H9 (cell line): ENCODE results near the gene RNLS. TPM values are rescaled to one million over a fixed set of nuclear protein-coding genes. Genes with fewer than 3 reads are reported as not detected.

Source experiments
- DNase-seq: peaks from one replicate; pipeline ENCODE4 v3.0.0-alpha.2; 2017
- H2AFZ ChIP-seq: one replicate; pipeline ENCODE4 v1.6.1; 2013; ENCODE audit warnings: mild to moderate bottlenecking, low read length, control low read depth, moderate library complexity
- H2AK5ac ChIP-seq: 2 replicates; pipeline ENCODE4 v1.6.1; 2013; ENCODE audit warnings: low read length, control low read depth, mixed read lengths; ENCODE audit not compliant: insufficient read length
- H2BK120ac ChIP-seq: one replicate; pipeline ENCODE4 v1.6.1; 2013; ENCODE audit warnings: low read depth, mild to moderate bottlenecking, low read length, control low read depth, inconsistent platforms; ENCODE audit not compliant: poor library complexity, severe bottlenecking
- H2BK12ac ChIP-seq: 2 replicates; pipeline ENCODE4 v1.6.1; 2013; ENCODE audit warnings: low read length, control low read depth, mixed read lengths, low read depth; ENCODE audit not compliant: insufficient read length
- H2BK15ac ChIP-seq: 2 replicates; pipeline ENCODE4 v1.6.1; 2013; ENCODE audit warnings: low read depth, low read length, control low read depth
- H2BK20ac ChIP-seq: one replicate; pipeline ENCODE4 v1.6.1; 2013; ENCODE audit warnings: low read depth, mild to moderate bottlenecking, low read length, control low read depth, inconsistent platforms; ENCODE audit not compliant: poor library complexity, severe bottlenecking
- H2BK5ac ChIP-seq: 2 replicates; pipeline ENCODE4 v1.6.1; 2013; ENCODE audit warnings: low read length, control low read depth, mixed read lengths; ENCODE audit not compliant: insufficient read length
- H3K14ac ChIP-seq: 2 replicates; pipeline ENCODE4 v1.6.1; 2013; ENCODE audit warnings: low read length, control low read depth; ENCODE audit not compliant: insufficient read depth
- H3K18ac ChIP-seq: 2 replicates; pipeline ENCODE4 v1.6.1; 2013; ENCODE audit warnings: low read depth, mild to moderate bottlenecking, mixed read lengths, low read length, control low read depth; ENCODE audit not compliant: insufficient read length
- H3K23ac ChIP-seq: 2 replicates; pipeline ENCODE4 v1.6.1; 2013; ENCODE audit warnings: low read length, control low read depth, mixed read lengths, low read depth; ENCODE audit not compliant: insufficient read length
- H3K23me2 ChIP-seq: 2 replicates; pipeline ENCODE4 v1.6.1; 2013; ENCODE audit warnings: low read depth, mild to moderate bottlenecking, mixed read lengths, low read length, control low read depth; ENCODE audit not compliant: insufficient read length, poor library complexity, severe bottlenecking
- H3K27ac ChIP-seq: 2 replicates; pipeline ENCODE4 v1.5.1; 2013; ENCODE audit warnings: low read length, control low read depth, mixed read lengths, low read depth; ENCODE audit not compliant: insufficient read length
- H3K27me3 ChIP-seq: 2 replicates; pipeline ENCODE4 v1.6.1; 2013; ENCODE audit warnings: low read length, control low read depth, inconsistent platforms; ENCODE audit not compliant: insufficient read depth
- H3K4ac ChIP-seq: 2 replicates; pipeline ENCODE4 v1.6.1; 2013; ENCODE audit warnings: low read depth, mild to moderate bottlenecking, control low read depth, inconsistent platforms, low read length, moderate library complexity
- H3K4me1 ChIP-seq: 2 replicates; pipeline ENCODE4 v1.6.1; 2013; ENCODE audit warnings: low read length, control low read depth, inconsistent platforms; ENCODE audit not compliant: insufficient read depth
- H3K4me2 ChIP-seq: 2 replicates; pipeline ENCODE4 v1.6.1; 2013; ENCODE audit warnings: low read length, control low read depth, mixed read lengths; ENCODE audit not compliant: insufficient read length, insufficient read depth
- H3K56ac ChIP-seq: 2 replicates; pipeline ENCODE4 v1.6.1; 2013; ENCODE audit warnings: low read depth, mild to moderate bottlenecking, mixed read lengths, low read length, control low read depth; ENCODE audit not compliant: insufficient read length
- H3K79me1 ChIP-seq: 2 replicates; pipeline ENCODE4 v1.6.1; 2013; ENCODE audit warnings: low read depth, mild to moderate bottlenecking, moderate library complexity, low read length, control low read depth, inconsistent platforms; ENCODE audit not compliant: insufficient read depth, poor library complexity, severe bottlenecking
- H3K79me2 ChIP-seq: 2 replicates; pipeline ENCODE4 v1.6.1; 2013; ENCODE audit warnings: low read length, control low read depth, inconsistent platforms; ENCODE audit not compliant: insufficient read depth
- H3K9ac ChIP-seq: 2 replicates; pipeline ENCODE4 v1.6.1; 2013; ENCODE audit warnings: low read length, control low read depth, mixed read lengths; ENCODE audit not compliant: insufficient read length; ENCODE audit errors: extremely low read depth
- H3K9me3 ChIP-seq: one replicate; pipeline ENCODE4 v1.6.1; 2013; ENCODE audit warnings: low read depth, low read length, inconsistent platforms; ENCODE audit not compliant: control insufficient read depth
- H3T11ph ChIP-seq: one replicate; pipeline ENCODE4 v1.6.1; 2013; ENCODE audit warnings: mild to moderate bottlenecking, low read length, control low read depth, inconsistent platforms
- H4K20me1 ChIP-seq: one replicate; pipeline ENCODE4 v1.6.1; 2013; ENCODE audit not compliant: control insufficient read depth, insufficient read length, insufficient read depth
- H4K5ac ChIP-seq: 2 replicates; pipeline ENCODE4 v1.6.1; 2013; ENCODE audit warnings: low read depth, mild to moderate bottlenecking, mixed read lengths, low read length, control low read depth; ENCODE audit not compliant: insufficient read length
- H4K8ac ChIP-seq: replicated peaks from 2 replicates; pipeline ENCODE4 v1.6.1; 2013; ENCODE audit warnings: low read length, control low read depth, mixed read lengths, low read depth; ENCODE audit not compliant: insufficient read length
- H4K91ac ChIP-seq: 2 replicates; pipeline ENCODE4 v1.6.1; 2013; ENCODE audit warnings: low read depth, mild to moderate bottlenecking, moderate library complexity, mixed read lengths, low read length, control low read depth; ENCODE audit not compliant: insufficient read length
- H3K27ac Mint-ChIP-seq, 3 experiments: 2 replicates in 2 of 3; 3 replicates in 1 of 3; pipeline ENCODE4 v1.8.0; 2020 to 2021; ENCODE audit warnings: mixed read lengths in 3 of 3, mild to moderate bottlenecking in 1 of 3, moderate library complexity in 1 of 3
- H3K27me3 Mint-ChIP-seq: 2 replicates; pipeline ENCODE4 v1.8.0; 2021; ENCODE audit warnings: low read depth, mild to moderate bottlenecking, moderate library complexity, mixed read lengths
- H3K36me3 Mint-ChIP-seq, 3 experiments: 2 replicates in 2 of 3; 3 replicates in 1 of 3; pipeline ENCODE4 v1.8.0; 2020 to 2021; ENCODE audit warnings: low read depth in 3 of 3, mixed read lengths in 3 of 3; ENCODE audit not compliant: insufficient read depth in 1 of 3
- H3K4me1 Mint-ChIP-seq, 2 experiments: 2 replicates each; pipeline ENCODE4 v1.8.0; 2020; ENCODE audit warnings: mixed read lengths in 2 of 2
- H3K4me3 Mint-ChIP-seq, 2 experiments: 2 replicates in 1 of 2; 3 replicates in 1 of 2; pipeline ENCODE4 v1.8.0; 2020 to 2021; ENCODE audit warnings: mild to moderate bottlenecking in 2 of 2, mixed read lengths in 2 of 2, moderate library complexity in 1 of 2
- H3K9me3 Mint-ChIP-seq, 2 experiments: 2 replicates in 1 of 2; 3 replicates in 1 of 2; pipeline ENCODE4 v1.8.0; 2020; ENCODE audit warnings: mild to moderate bottlenecking in 2 of 2, mixed read lengths in 2 of 2, moderate library complexity in 1 of 2
- WGBS: extraction: QIAGEN DNeasy Blood & Tissue Kit; methylation state at CpG from one replicate; pipeline ENCODE4 v1.1.7; 2013; ENCODE audit warnings: missing lambda C conversion rate, low lambda C conversion rate, mixed read lengths; ENCODE audit not compliant: insufficient read length; ENCODE audit errors: extremely low coverage; 5-methylcytosine and 5-hydroxymethylcytosine counted together
- total RNA-seq: library from RNA; stranded (reverse); gene quantifications from 2 replicates; pipeline ENCODE4 v1.2.1, GENCODE V29; 2021
- TF ChIP-seq, protein P1 (sequence below): fragments of 200-600 bp; sonication (generic); conservative IDR thresholded peaks from 3 replicates; pipeline ENCODE4 v1.8.0; 2021; ENCODE audit warnings: antibody characterized with exemption, mild to moderate bottlenecking

Gene RNLS
- total RNA-seq, 1 experiment from 2014 or later, result 7.5 TPM

DNA sequence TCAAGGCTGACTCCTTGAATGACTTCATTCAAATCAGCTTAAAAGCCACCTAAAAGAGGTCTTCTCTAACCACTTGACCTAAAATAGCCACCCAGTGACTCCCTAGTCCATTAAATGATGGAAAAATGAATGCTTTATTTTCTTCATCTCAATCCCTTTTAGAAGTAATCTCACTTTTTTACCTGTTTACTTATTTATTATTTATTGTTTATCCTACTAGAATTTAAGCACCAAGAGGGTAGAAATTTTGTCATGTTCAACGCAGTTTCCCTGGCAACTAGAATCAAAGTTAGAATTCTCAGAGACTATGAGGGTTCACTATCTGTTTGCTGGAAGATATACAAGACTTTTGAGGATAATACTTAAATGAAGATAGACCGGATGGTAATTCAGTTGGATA is 3.3 kb upstream of the RNLS start, which contains the start of gene LIPJ:
Gene LIPJ (plus strand): TSS at position 301 of the 400 bp plus-strand sequence. CDS start 3,926 bp downstream, outside the sequence.
- no peak within 1 kb of the TSS for H3K4me3 Mint-ChIP-seq
- no peak within 1 kb of the TSS for H2BK15ac ChIP-seq
- no peak within 1 kb of the TSS for H4K91ac ChIP-seq
- H2BK120ac ChIP-seq, result no peak within 1 kb of the TSS
- DNase-seq, result no peak
- H3K79me2 ChIP-seq, result no peaks in the 10 kb centered on the region
- H3K4me1 ChIP-seq, result no peaks in the 10 kb centered on the region
- H3K27me3 Mint-ChIP-seq, result peaks cover 22% of the 10 kb centered on the region
- no peak within 1 kb of the TSS for H3K9ac ChIP-seq
- H3K4ac ChIP-seq, result no peak within 1 kb of the TSS
- no peak within 1 kb of the TSS for H2AK5ac ChIP-seq
- H3T11ph ChIP-seq, result no peak within 1 kb of the TSS
- H2BK20ac ChIP-seq, result no peak within 1 kb of the TSS
- H3K9me3 Mint-ChIP-seq, result no peaks in the 10 kb centered on the region
- H2BK5ac ChIP-seq, result no peak within 1 kb of the TSS
- no peaks in the 10 kb centered on the region for H3K23me2 ChIP-seq
- H3K4me1 Mint-ChIP-seq, result peaks cover 4 to 10% of the 10 kb centered on the region in 2 experiments; a peak in 3 of 4 replicates
- no peak within 1 kb of the TSS for H3K23ac ChIP-seq
- no peak within 1 kb of the TSS for H3K27ac Mint-ChIP-seq
- no peaks in the 10 kb centered on the region for H3K79me1 ChIP-seq
- no peak within 1 kb of the TSS for H4K5ac ChIP-seq
- H2BK12ac ChIP-seq, result no peak within 1 kb of the TSS
- no peak within 1 kb of the TSS for H3K27ac ChIP-seq
- no peak within 1 kb of the TSS for H2AFZ ChIP-seq
- H3K56ac ChIP-seq, result no peak within 1 kb of the TSS
- H3K27me3 ChIP-seq, result no peaks in the 10 kb centered on the region
- TF ChIP-seq, protein P1, sequence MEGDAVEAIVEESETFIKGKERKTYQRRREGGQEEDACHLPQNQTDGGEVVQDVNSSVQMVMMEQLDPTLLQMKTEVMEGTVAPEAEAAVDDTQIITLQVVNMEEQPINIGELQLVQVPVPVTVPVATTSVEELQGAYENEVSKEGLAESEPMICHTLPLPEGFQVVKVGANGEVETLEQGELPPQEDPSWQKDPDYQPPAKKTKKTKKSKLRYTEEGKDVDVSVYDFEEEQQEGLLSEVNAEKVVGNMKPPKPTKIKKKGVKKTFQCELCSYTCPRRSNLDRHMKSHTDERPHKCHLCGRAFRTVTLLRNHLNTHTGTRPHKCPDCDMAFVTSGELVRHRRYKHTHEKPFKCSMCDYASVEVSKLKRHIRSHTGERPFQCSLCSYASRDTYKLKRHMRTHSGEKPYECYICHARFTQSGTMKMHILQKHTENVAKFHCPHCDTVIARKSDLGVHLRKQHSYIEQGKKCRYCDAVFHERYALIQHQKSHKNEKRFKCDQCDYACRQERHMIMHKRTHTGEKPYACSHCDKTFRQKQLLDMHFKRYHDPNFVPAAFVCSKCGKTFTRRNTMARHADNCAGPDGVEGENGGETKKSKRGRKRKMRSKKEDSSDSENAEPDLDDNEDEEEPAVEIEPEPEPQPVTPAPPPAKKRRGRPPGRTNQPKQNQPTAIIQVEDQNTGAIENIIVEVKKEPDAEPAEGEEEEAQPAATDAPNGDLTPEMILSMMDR, result no peak
- H4K20me1 ChIP-seq, result no peaks in the 10 kb centered on the region
- no peak within 1 kb of the TSS for H4K8ac ChIP-seq
- no CpG with 5 or more reads among the region's 2 CpGs for WGBS
- H3K14ac ChIP-seq, result no peak within 1 kb of the TSS
- no peaks in the 10 kb centered on the region for H3K9me3 ChIP-seq
- H3K36me3 Mint-ChIP-seq, result no peaks in the 10 kb centered on the region
- H3K18ac ChIP-seq, result no peak within 1 kb of the TSS
- no peak within 1 kb of the TSS for H3K4me2 ChIP-seq
